LHCN-M2 (cell line): ENCODE measurements around the gene P3H1. TPM values are rescaled to one million over a fixed set of nuclear protein-coding genes. Genes with fewer than 3 reads are reported as not detected.

Experiments used
- DNase-seq: peaks from one replicate; pipeline ENCODE4 v3.0.0-alpha.2; 2012; ENCODE audit warnings: low read depth
- total RNA-seq: library from RNA; depleted of rRNA; stranded (reverse); fragments of >200 nt; gene quantifications from 2 replicates; pipeline ENCODE4 v1.2.3, GENCODE V29; 2014

Gene P3H1
- total RNA-seq, 1 experiment from 2014 or later: 76.3 TPM

DNA sequence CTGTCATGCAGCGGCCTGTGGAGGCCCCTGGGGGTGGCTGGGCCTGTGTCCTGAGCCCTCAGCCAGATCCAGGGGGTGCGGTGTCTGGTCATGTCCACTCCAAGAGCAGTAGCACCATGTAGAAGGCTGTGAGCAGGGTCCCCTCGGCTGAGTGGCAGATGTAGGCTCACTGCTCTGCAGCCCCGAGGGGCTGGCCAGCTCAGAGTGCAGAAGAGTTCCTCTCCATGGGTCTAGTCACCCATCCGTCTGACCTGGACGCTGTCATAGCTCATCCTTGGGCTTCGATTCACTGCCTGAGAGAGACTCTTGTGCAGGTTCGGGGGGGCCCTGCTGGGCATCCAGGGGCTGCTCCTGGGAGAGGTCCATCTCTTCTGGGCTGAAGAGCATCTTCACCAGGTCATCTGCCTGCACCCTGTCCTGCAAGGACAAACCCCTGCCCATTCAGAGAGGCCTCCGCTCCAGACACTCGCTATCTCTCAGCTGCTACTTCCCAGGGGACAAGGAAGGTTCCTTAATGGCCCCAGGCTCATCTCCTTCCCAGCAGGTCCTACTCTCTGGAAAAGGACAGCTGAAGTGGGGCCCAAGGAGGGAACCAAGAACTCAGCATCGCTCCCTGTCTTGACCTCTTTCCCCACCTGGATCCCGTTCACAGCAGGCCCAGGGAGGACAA is 20.3 kb downstream of the P3H1 start:
- no peak for DNase-seq

DNA sequence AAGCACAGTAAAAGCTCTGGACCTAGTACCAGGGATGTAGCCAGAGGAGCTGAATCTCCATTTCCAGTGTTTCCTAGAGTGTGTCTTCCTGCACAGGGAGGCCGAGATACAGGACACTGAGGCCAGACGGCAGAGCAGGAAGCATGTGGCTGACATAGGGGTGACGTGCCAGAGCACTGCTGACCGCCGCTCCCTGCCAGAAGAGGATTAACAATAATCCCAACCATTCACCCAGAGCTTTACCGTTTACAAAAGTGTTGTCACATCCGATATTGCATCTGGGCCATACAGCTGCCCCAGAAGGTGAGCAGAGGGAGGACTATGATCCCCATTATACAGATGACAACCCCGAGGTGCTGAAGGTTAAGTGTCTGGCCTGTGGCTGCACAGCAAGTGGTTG is 21.0 kb downstream of the P3H1 start:
- no peak for DNase-seq

DNA sequence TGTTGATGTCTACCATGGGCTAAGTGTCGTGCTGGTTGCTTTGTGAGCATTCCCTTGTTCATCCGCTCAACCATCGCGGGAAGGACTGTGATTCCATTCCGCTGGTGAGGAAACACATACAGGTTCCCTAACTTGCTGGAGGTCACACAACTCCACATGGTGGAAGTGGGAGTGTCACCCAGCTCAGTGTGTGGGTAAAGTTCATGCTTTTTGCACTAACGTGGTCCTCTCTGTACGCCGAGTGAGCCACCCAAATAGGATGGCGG is 22.7 kb downstream of the P3H1 start:
- no peak for DNase-seq

DNA sequence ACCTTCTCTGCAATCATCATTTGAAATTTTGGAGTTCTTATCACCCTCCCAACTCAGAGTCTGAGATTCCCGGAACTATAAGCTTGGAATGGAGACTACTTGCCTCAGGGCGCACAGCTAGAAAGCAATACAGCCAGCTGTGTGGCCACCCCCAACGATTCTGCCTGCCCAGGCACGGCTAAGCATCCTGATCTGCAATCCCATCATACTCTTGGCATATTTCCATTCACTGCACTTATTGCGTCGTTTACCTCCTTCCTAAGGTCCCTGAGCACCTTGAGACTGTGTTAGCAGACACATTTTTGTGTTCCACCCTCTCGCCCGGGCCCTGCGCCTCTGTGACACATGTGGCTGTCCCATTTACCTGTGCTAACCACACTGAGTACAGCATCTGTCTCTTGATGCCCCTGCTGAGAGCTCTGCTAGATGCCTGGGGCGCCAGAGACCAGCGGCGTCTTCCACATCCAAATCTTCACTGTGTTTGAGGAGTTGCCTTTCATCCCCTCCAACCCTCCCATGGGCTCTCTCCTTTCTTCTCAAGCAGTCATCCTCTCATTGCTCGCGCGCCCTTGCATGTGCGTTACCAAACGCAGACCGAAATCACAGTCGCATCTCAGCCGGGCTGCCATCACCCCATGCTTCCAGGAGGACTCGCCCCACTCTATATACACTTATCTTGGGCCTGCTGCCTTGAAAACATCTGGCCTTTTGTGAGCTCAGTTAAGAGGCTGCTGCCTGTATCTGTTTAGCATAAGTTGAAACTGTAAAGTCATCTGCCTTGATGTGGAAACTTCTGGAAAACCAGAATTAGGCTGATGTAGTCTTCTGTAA is 23.3 kb downstream of the P3H1 start:
- DNase-seq: no peak

DNA sequence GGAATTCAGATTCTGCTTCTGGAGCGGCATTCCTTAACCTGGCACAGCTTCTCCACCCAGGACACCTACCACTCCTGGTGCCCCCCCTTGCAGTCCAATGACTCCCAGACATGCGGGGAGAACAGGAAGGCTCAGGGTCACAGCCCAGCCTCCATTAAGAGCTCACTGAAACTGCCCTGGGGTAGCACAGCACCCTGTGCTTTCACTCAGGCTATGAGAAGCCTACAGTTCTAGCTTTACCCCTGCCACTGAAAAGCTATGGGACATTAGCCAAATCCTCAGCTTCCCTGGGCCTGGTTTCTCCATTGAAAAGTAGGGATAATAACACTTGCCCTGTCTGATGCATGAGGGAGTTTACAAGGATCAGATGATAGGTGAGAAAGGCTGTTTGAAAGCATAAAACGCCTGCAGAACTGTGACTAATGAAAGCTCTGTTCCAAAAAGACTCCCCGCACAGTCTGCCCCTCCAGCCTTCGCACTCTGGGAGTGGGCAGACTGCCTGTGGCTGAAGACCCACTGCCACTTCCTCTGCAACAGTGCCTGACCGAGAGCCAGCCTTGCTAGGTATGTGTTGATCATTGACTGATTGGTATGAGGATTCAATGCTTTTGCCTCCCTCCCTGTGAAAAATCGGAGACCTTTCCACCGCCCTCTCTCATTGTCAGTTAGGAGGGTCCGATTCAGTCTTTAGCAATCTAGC is 24.1 kb downstream of the P3H1 start:
- DNase-seq: no peak

DNA sequence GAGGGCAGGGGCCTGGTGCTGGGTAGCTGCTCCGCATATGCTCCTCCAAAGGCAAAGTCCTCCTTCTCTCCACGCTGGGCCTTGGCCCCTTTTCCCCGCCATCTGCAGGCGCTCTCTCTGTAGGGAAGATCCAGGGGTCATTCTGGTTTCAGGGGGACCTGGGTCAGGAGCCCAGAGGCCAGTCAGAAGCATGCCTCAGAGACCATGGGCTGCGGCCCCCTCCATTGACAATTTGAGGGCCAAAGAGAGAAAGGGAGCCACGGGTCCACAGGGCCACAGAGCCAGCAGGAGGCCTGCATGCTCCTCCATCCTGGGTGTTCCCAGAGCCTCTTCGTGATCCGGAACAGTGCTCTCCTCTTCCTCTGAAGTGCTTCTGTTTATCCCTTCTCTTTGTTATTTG is 24.7 kb downstream of the P3H1 start:
- DNase-seq: no peak

DNA sequence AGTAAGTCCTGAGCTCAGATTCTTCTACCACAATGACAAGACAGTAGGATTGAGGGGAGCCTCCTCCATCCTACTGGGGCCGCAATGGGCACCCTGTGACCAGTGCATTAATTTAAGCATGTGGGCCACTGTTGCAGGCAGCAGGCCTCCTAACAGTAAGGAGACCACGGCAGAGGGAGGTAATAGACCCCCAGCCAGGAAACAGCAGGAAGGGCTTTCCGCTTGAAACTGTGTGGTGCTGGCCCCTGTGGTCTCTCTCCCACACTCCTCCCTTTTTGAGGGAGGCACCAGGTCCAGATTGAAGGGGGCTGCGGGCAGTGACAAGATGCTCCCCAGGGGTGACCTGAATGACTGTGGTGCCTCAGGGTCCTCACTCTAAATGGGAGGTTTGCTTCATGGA is 25.1 kb downstream of the P3H1 start:
- no peak for DNase-seq

DNA sequence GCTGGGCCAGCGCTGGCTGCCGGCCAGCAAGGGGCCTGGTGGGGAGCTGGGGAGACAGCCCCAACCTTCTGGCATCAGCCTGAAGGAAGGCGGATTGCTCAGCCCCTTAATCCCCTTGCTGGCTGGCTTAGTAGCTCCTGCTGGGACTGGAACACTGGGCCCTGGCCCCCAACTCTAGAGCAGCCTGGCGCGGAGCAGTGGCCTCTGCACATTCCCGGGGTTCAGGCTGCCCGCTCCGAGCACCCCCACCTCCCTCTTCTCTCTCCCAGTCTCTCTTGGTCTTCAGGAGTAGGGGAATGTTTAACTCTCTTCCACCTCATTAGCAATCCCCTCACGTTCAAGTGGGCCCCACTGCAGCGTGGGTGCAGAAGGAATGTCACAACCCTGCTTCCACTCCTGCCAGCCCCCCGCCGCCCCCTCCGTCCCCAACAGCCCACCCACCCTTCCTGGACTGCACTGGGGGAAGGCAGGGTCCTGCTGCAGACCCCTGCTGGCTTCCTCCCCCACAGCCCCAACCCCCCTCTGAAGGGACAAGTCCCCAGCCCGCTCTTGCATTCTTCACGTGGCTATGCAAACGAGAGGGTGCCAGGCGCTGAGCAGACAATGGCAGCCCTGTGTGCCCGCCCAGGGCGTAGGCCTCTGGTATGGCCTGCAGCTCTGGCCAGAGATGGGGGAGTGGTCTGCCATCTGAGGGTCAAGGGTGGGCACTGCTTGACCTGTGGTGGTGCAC is 25.8 kb downstream of the P3H1 start:
- no peak for DNase-seq

DNA sequence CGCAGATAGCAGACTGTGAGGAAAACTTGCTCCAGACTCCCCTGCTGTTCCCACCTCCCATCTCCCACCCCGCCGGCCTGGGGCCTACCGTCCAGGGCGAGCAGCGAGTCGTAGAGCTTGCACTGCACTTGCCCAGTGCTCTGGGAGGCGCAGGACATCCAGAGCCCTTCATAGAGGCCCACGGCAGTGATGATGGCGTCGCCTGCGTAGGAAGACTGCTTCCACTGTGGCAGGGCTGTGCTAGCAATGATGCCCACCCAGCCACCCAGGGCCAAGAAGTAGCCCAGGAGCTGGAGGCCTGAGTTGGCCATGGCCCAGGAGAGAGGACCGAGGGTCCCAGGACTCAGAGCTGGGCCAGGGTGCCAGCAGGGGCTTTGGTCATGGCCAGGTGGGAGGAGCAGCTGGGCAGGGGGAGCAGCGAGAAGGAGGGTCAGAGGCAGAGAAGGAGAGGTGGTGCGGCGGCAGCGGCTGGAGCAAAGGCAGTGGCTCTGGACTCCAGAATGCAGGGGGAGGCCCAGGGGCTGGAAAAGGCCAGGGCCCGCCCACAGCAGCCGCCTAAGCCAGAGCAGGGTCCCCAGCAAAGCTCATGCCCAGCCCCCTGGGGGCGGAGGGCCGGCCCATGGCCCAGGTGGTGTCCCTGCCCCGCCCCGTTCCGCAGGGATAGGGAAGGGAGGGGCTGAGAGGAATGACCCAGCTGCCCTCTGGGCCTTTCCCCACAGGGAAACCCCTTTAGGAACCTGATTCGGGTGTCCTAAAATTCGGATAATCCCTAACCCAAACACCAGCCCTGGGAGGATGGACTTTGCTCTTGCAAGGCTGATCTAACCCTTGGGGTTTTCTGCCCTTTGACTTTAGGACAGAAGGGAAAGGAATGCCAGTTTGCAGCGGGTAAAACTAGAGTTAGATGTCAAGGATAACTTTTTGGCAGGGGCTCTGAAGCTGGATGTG is 26.8 kb downstream of the P3H1 start, which contains the start of gene CLDN19:
TSS of gene CLDN19 (minus strand) at position 484 of the 948 bp plus-strand sequence. CDS start at position 311, 173 bp downstream.
- no peak for DNase-seq

DNA sequence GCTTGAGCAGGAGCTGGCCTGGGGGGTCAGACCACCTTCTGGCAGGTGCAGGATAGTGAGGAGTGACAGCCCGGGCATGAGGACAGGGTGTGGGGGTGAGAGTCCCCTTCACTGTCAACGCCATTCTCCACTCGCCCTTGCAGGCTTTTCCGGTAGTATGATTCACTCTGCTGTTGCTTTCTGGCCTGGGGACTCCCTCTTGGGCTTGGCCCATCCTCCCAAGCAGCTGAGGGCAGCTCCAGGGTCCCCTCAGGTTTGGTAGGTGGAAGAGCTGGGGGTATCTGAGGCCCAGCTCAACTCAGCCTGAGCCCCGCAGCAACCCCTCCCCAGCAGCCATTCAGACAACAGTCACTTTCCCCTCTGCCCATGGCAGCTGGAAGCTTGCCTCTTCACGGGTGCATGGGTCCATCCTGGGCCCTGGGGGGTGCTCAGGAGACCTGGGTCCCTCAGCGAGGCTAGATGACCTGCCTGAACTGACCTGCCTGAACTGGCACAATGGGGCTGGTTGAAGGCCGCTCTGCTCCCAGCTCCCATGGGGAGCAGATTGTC is 28.1 kb downstream of the P3H1 start:
- DNase-seq: no peak

DNA sequence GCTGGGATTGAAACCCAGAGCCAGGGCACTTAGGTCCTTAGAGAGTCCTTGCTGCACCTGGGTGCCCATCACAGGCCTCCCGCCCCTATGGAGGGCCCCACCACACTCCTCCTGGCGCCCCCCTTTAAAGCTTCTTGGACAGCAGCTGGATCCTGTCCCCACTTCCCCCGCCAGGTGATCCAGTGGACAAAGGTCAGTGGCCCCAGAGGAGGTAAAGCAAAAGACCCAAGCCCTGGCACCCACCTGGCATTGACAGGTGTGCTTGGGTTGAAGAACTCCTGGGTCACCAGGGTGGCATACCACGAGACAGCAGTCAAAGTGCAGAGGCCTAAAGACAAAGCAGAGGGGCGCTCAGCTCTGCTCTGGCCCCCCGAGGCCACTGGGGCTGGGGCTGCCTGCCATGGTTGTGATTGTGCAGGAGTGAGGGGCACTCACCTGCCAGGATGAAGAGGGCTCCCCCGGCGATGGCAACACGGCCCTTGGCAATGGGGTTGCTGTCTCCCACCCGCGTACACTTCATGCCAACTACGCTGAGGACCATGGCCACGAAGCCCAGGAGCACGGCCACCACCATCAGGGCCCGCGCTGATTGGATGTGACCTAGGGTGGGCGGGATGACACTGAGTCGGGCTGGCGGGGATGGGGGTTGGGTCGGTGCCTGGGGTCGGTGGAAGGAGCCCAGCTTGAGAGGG is 28.7 kb downstream of the P3H1 start:
- DNase-seq: no peak

DNA sequence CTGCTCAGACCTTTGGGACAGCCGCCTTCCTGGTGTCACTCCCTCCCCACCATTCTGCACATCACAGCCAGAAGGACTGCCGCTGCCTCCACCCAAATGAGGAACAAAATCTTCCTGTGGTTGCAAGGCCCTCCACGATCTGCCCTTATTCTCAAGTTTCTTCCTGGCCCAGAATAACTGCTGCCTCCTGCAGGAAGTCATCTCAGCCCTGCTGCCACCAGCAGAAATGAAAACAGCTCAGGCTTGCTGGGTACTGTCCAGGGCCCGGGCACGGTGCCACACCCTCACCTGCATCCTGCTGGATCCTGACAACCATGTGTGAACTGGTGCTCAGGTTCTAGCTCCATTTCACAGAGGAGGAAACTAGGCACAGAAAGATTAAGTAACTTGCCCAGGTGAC is 29.6 kb downstream of the P3H1 start:
- no peak for DNase-seq

DNA sequence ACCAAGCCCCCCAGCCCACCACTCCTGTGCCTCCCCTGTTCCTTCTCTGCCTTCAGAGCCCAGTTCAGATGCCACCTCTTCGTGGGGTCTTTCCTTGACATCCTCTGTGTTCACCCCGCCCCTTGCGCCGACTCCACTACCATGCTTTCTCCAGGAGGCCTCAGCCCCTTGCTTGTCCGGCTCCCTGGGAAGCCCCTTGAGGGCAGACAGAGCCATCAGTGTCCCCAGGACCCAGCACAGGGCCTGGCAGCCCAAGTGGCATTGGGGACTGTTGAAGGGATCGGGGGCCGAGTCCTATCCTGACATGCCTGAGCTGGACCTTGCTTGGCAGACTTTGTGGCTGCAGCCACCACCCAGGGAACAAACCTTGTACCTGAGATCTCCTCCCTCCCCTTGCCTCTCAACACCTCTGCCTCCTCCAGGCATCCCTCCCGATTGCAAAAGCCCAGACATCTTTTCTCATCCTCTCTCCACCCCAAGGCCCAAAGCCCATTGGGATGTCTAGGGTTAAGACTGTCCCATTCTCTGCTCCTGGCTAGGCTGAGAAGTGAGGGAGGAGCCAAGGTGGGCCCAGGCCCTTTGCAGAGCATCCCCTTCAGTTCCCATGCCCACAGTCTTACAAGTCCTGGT is 30.1 kb downstream of the P3H1 start:
- no peak for DNase-seq

DNA sequence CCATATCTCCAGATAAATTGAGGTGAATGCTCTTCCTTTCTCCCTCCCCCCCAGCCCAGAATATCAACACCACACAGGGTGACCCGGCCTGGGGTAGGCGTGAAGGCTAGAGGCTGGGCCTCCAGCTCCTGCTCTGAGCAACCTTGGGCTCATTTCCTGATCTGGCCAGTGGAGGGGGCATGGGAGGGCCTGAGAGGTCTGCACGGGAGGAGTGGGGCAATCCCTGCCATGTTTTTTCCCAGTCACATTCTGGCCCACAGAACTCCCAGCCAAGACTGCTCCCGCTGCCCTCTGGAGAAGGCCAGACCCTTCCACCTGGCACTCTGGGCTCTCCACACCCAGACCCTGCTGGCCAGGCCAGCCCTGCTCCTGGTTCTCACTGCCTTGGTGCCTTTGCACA is 30.7 kb downstream of the P3H1 start:
- DNase-seq: peak; percentile 14

DNA sequence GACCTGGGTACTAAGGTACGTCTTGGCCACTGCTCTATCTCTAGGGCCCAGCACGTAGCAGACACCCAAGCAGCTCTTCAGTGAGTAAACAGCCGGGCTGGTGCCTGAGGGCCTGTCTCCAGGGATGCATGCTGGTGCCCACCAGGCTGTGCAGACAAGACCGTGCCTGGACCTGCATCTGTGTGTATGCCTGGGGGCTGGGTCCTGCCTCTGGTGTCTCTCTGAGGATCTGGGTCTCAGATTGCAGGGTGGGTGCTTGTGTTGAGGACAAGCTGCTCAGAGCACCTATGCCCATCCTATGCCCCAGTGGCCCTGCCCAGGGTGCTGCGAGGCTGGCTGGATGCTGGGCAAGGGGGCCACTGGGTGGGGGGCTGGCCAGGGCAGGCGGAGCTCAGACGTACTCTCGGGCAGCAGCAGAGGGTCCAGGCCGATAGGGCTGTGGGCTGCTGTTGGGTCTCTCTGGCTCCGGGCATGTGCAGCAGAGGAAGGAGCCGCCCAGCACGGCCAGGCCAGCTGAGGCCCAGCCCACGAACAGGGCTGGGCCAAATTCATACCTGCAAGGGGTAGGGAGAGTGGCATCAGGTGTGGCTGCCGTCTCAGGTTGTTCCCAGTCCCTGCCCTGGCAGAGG is 31.2 kb downstream of the P3H1 start:
- DNase-seq: no peak

DNA sequence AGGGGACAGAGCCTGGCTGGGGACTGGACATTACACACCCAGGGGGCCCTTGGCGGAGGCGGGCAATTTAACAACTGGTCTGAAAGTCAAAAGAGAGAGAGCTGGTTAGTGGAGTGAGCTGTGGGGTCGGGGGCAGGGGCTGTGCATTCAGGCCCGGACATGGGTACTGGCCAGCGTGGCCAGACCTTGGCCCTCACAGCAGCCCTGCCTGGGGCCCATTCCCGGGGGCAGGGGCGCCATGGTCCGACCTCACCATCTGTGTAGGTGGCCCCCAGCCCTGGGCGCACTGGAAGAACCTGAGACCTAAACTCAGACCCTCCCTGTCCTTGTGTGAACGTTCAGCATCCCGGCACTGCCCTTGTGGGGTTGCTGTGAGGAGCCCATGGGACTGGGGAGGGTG is 31.8 kb downstream of the P3H1 start:
- no peak for DNase-seq

DNA sequence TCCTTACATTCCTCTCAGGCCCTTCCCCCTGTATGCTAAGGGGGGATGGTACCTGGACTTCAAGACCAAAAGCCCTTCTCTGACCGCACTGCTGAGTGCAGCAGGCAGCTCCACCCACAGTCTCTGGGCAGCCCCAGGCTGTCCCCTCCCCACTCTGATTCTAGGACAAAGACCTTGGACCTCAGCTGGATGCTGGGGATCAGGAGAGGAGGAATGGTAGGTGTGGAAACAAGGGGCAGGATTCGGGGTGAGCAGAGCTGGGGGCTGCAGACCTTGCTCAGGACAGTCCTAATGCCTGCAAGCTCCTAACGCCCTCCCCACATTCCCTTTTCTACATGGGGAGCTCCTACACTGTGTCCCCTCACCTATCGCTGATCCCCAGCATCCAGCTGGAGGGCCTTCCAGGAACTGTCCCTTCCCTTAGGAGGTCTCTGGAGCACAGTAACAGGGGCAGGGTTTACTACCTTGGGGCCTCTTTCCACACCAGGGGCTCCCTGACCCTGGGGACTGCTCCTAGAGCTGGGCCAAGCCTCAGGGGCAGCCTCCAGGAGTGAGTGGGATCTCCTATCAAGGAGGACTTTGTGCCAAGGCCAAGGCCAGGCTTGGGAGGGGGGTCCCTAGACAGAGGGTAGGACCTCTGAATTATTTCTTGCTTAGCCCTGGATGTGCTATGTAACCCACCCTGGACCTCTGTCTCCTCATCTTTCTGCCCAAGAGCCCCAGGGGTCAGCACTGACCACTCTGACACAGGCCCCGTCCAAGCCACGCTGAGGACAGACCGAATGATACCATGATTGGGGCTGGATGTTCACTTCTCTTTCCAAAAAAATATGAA is 32.4 kb downstream of the P3H1 start:
- no peak for DNase-seq
